K562 (cell line): ENCODE results near the gene TTC16. TPM values are rescaled to one million over a fixed set of nuclear protein-coding genes. Genes with fewer than 3 reads are reported as not detected.

Source experiments
- ATAC-seq: fragments of 200-7000 bp; cut with Tn5 transposase; 3 replicates; pipeline ENCODE4 v1.9.1; 2020; ENCODE audit warnings: moderate library complexity
- BruUV-seq: library from RNA; stranded (reverse); fragments of 400-500 nt; replicated peaks from 2 replicates; lab custom pipeline; 2021; lab: Mats Ljungman, UMichigan
- CTCF ChIA-PET: fragments of 300-600 bp; formaldehyde crosslinking; extraction: SDS; loops from one replicate; lab custom pipeline; 2021; ENCODE audit warnings: low intra/inter-chr PET ratio; lab: Yijun Ruan, JAX
- POLR2A ChIA-PET: fragments of 300-600, 350-650 bp; sonication (Branson Sonifier 250); formaldehyde crosslinking; extraction: SDS; loops from one replicate; lab custom pipeline; 2021; ENCODE audit warnings: antibody characterized with exemption, inconsistent platforms; lab: Yijun Ruan, JAX
- DNase-seq, 4 experiments: peaks; one replicate each; pipeline versions ENCODE4 v3.0.0 to v3.0.0-alpha.2; 2011 to 2018; ENCODE audit warnings: low spot score in 3 of 4, mixed read lengths in 3 of 4; ENCODE audit errors: extremely low read depth in 1 of 4
- FAIRE-seq: peaks from 2 replicates; lab custom pipeline; 2011; peaks lifted over from hg19 to GRCh38; lab: Jason Lieb, UNC
- H2AFZ ChIP-seq: 2 replicates; pipeline ENCODE4 v1.6.0; 2011; ENCODE audit warnings: low read depth, low read length, control low read depth, inconsistent platforms
- H3K27ac ChIP-seq: fragments of 200-600 bp; 3 replicates; pipeline ENCODE4 v1.8.0; 2011; ENCODE audit warnings: low read depth, mild to moderate bottlenecking, control low read depth, inconsistent platforms, low read length, moderate library complexity, mixed read lengths; ENCODE audit errors: extremely low read depth
- H3K27me3 ChIP-seq, 2 experiments: fragments of 300-600 bp in 1 of 2; 2 replicates in 1 of 2; 3 replicates in 1 of 2; pipeline versions ENCODE4 v1.6.0 to v1.8.0; 2011; ENCODE audit warnings: inconsistent platforms in 2 of 2, low read length in 2 of 2, mild to moderate bottlenecking in 1 of 2, mixed read lengths in 1 of 2, moderate library complexity in 1 of 2; ENCODE audit not compliant: control insufficient read depth in 2 of 2, insufficient read depth in 2 of 2
- H3K36me3 ChIP-seq: fragments of 300-600 bp; 3 replicates; pipeline ENCODE4 v1.8.0; 2011; ENCODE audit warnings: mild to moderate bottlenecking, low read length, inconsistent platforms; ENCODE audit not compliant: control insufficient read depth, insufficient read depth
- H3K4me1 ChIP-seq, 2 experiments: fragments of 200-600 bp in 1 of 2; replicated peaks in 1 of 2; 2 replicates in 1 of 2; 3 replicates in 1 of 2; pipeline versions ENCODE4 v1.5.1 to v1.8.0; 2011; ENCODE audit warnings: inconsistent platforms in 2 of 2, low read length in 2 of 2, mild to moderate bottlenecking in 1 of 2, mixed read lengths in 1 of 2, moderate library complexity in 1 of 2; ENCODE audit not compliant: control insufficient read depth in 2 of 2, insufficient read depth in 2 of 2
- H3K4me2 ChIP-seq: 2 replicates; pipeline ENCODE4 v1.6.1; 2011; ENCODE audit warnings: low read length, control low read depth, inconsistent platforms, mixed read lengths; ENCODE audit not compliant: insufficient read depth
- H3K4me3 ChIP-seq: fragments of 200-600 bp; sonication (generic), shearing (Covaris generic); 2 replicates; pipeline ENCODE4 v1.5.1; 2016; ENCODE audit warnings: control low read depth, inconsistent platforms
- H3K79me2 ChIP-seq: fragments of 200-600 bp; 3 replicates; pipeline ENCODE4 v1.8.0; 2011; ENCODE audit warnings: low read length, inconsistent platforms; ENCODE audit not compliant: control insufficient read depth, insufficient read depth
- H3K9ac ChIP-seq, 2 experiments: 2 replicates each; pipeline versions ENCODE4 v1.6.0 to v1.6.1; 2011; ENCODE audit warnings: low read depth in 2 of 2, low read length in 2 of 2, control low read depth in 1 of 2, inconsistent platforms in 1 of 2, mild to moderate bottlenecking in 1 of 2, mixed read lengths in 1 of 2; ENCODE audit not compliant: insufficient read depth in 1 of 2
- H3K9me1 ChIP-seq: one replicate; pipeline ENCODE4 v1.6.0; 2011; ENCODE audit warnings: inconsistent platforms, mild to moderate bottlenecking, low read length, moderate library complexity; ENCODE audit not compliant: control insufficient read depth, insufficient read depth
- H3K9me3 ChIP-seq: replicated peaks from 2 replicates; pipeline ENCODE4 v1.5.1; 2011; ENCODE audit warnings: low read depth, low read length, inconsistent platforms; ENCODE audit not compliant: control insufficient read depth, insufficient read depth
- H4K20me1 ChIP-seq: replicated peaks from 2 replicates; pipeline ENCODE4 v1.6.1; 2011; ENCODE audit warnings: low read length, inconsistent platforms, mixed read lengths; ENCODE audit not compliant: control insufficient read depth, insufficient read depth
- ADNP ChIP-seq: fragments of 200-800 bp; sonication (Bioruptor generic); IDR thresholded peaks from 2 replicates; pipeline ENCODE4 v1.6.1; 2016; ENCODE audit warnings: missing genetic modification characterization, missing compliant biosample characterization
- ASH1L ChIP-seq: fragments of 450-650 bp; IDR thresholded peaks from 2 replicates; pipeline ENCODE4 v1.6.1; 2018; ENCODE audit warnings: borderline replicate concordance, mild to moderate bottlenecking, low read depth; ENCODE audit not compliant: partially characterized antibody
- BCOR ChIP-seq: fragments of 450-650 bp; IDR thresholded peaks from 2 replicates; pipeline ENCODE4 v1.6.1; 2016
- DACH1 ChIP-seq: fragments of 450-650 bp; IDR thresholded peaks from 2 replicates; pipeline ENCODE4 v1.6.1; 2018; ENCODE audit not compliant: partially characterized antibody
- DLX4 ChIP-seq: fragments of 250-450 bp; sonication (Bioruptor Pico); IDR thresholded peaks from 2 replicates; pipeline ENCODE4 v1.6.1; 2021; ENCODE audit warnings: mild to moderate bottlenecking
- HDAC2 ChIP-seq: fragments of 450-650 bp; IDR thresholded peaks from 2 replicates; pipeline ENCODE4 v1.6.1; 2016; ENCODE audit warnings: mild to moderate bottlenecking
- HNRNPH1 ChIP-seq: fragments of 200-400 bp; formaldehyde crosslinking; optimal IDR thresholded peaks from 2 replicates; pipeline ENCODE3; 2017; ENCODE audit warnings: low read depth, mild to moderate bottlenecking, low read length, moderate library complexity
- ILK ChIP-seq: fragments of 450-650 bp; IDR thresholded peaks from 2 replicates; pipeline ENCODE4 v1.6.1; 2016; ENCODE audit warnings: missing genetic modification characterization, low read depth, mild to moderate bottlenecking, missing compliant biosample characterization, moderate library complexity, borderline replicate concordance
- KAT2B ChIP-seq: IDR thresholded peaks from one replicate; pipeline ENCODE4 v1.6.1; 2012; ENCODE audit warnings: low read depth, mild to moderate bottlenecking, control low read depth, inconsistent platforms, low read length, moderate library complexity
- KAT7 ChIP-seq: sonication (generic); formaldehyde crosslinking; IDR thresholded peaks from 2 replicates; pipeline ENCODE4 v1.8.0; 2022; ENCODE audit warnings: missing genetic modification reagents, mild to moderate bottlenecking, borderline replicate concordance
- KDM1A ChIP-seq, 2 experiments: fragments of 450-650 bp; IDR thresholded peaks; 2 replicates each; pipeline ENCODE4 v1.6.1; 2016; ENCODE audit warnings: mild to moderate bottlenecking in 2 of 2
- PHTF2 ChIP-seq: fragments of 250-450 bp; sonication (Bioruptor Pico); IDR thresholded peaks from 2 replicates; pipeline ENCODE4 v1.5.0; 2021; ENCODE audit warnings: mild to moderate bottlenecking
- POLR2A ChIP-seq: fragments of 450-650 bp; conservative IDR thresholded peaks from 2 replicates; pipeline ENCODE4 v1.6.1; 2016
- POLR3A ChIP-seq: IDR thresholded peaks from 2 replicates; pipeline ENCODE4 v1.6.1; 2011; ENCODE audit warnings: borderline replicate concordance, mild to moderate bottlenecking, moderate library complexity; ENCODE audit not compliant: insufficient read length, insufficient read depth; ENCODE audit errors: extremely low read depth
- RBM22 ChIP-seq: fragments of 200-400 bp; formaldehyde crosslinking; IDR thresholded peaks from 2 replicates; pipeline ENCODE4 v1.6.1; 2018; ENCODE audit warnings: low read length, low read depth; ENCODE audit not compliant: poor library complexity, severe bottlenecking
- RBM25 ChIP-seq: fragments of 200-400 bp; formaldehyde crosslinking; IDR thresholded peaks from 2 replicates; pipeline ENCODE4 v1.6.1; 2018; ENCODE audit warnings: low read length, low read depth, moderate library complexity; ENCODE audit not compliant: severe bottlenecking
- RUNX1 ChIP-seq: sonication (generic); IDR thresholded peaks from 2 replicates; pipeline ENCODE4 v1.6.1; 2016; ENCODE audit warnings: antibody characterized with exemption, low read depth
- SMARCC2 ChIP-seq: fragments of 450-650 bp; IDR thresholded peaks from 2 replicates; pipeline ENCODE4 v1.6.1; 2017; ENCODE audit warnings: antibody characterized with exemption, moderate library complexity, mild to moderate bottlenecking, low read depth
- TAF7 ChIP-seq: fragments of 450-650 bp; IDR thresholded peaks from 2 replicates; pipeline ENCODE4 v1.6.1; 2016; ENCODE audit warnings: missing genetic modification characterization, missing compliant biosample characterization
- TCF7L2 ChIP-seq: fragments of 150-350 bp; IDR thresholded peaks from 2 replicates; pipeline ENCODE4 v1.6.1; 2016; ENCODE audit warnings: low read depth, mild to moderate bottlenecking, low read length, moderate library complexity
- TRIM24 ChIP-seq, 2 experiments: fragments of 450-650 bp; IDR thresholded peaks; 2 replicates each; pipeline ENCODE4 v1.6.1; 2016
- ZBTB7A ChIP-seq: IDR thresholded peaks from 2 replicates; pipeline ENCODE4 v1.6.1; 2011; ENCODE audit warnings: low read depth, mild to moderate bottlenecking, low read length, moderate library complexity, borderline replicate concordance; ENCODE audit not compliant: control insufficient read depth
- ZNF347 ChIP-seq: fragments of 450-650 bp; formaldehyde crosslinking; IDR thresholded peaks from 2 replicates; pipeline ENCODE4 v1.4.0; 2020; ENCODE audit warnings: low read depth, mild to moderate bottlenecking, moderate library complexity
- ZNF583 ChIP-seq: fragments of 250-450 bp; sonication (Bioruptor Pico); IDR thresholded peaks from 2 replicates; pipeline ENCODE4 v1.4.0; 2020
- ZZZ3 ChIP-seq: fragments of 450-650 bp; IDR thresholded peaks from 2 replicates; pipeline ENCODE4 v1.6.1; 2016; ENCODE audit warnings: antibody characterized with exemption, mild to moderate bottlenecking, moderate library complexity
- WGBS: fragments of 100-300 bp; shearing (Covaris generic); methylation state at CpG from one replicate; pipeline ENCODE4 v1.1.6; 2016; ENCODE audit warnings: low coverage, mixed read lengths; ENCODE audit not compliant: insufficient coverage; ENCODE audit errors: missing lambda C conversion rate; 5-methylcytosine and 5-hydroxymethylcytosine counted together
- in situ Hi-C: fragments of 300-500 bp; cut with MboI; formaldehyde crosslinking; loops from 4 replicates; pipeline ENCODE4 v1.15.0; 2018; ENCODE audit warnings: inconsistent platforms, mixed read lengths
- intact Hi-C: fragments of 100-400 bp; cut with micrococcal nuclease; formaldehyde crosslinking; loops from 2 replicates; pipeline ENCODE4 v1.14.2; 2022
- polyA plus RNA-seq, 8 experiments: library from polyadenylated mRNA; depleted of rRNA in 4 of 8; stranded (reverse) in 5 of 8; unstranded in 3 of 8; fragments of >200 nt; fragmentation: Nextera tagmentation in 2 of 8; fragmentation: Illumina TruSeq in 1 of 8; extraction: Ambion mirVana in 2 of 8; extraction: Trizol in 1 of 8; gene quantifications; 2 replicates each; pipeline versions ENCODE4 v1.2.1 to v1.2.3, GENCODE V29; 2011 to 2014; ENCODE audit warnings: inconsistent platforms in 1 of 8, missing spikeins in 1 of 8
- total RNA-seq, 7 experiments: library from RNA; depleted of rRNA in 6 of 7; stranded (reverse); fragments of >200 nt in 6 of 7; fragmentation: Illumina TruSeq in 2 of 7; extraction: Trizol in 2 of 7; gene quantifications; 2 replicates each; pipeline versions ENCODE4 v1.2.1 to v1.2.3, GENCODE V29; 2011 to 2021; ENCODE audit warnings: low replicate concordance in 1 of 7

The TTC16 gene
- total and polyA plus RNA-seq, 9 of the 15 experiments (the other 6 are each of a cell fraction or from before 2014, with no cell fraction given): 0.11 TPM; not detected in 8

GRCh38 chr9:127772603-127773002 is 56.7 kb downstream of the TTC16 start:
- no peak overlapping the region for H3K4me3 ChIP-seq
- DNase-seq: no peak
- no peak overlapping the region for H2AFZ ChIP-seq
- H3K27me3 ChIP-seq: no peaks in the 10 kb centered on the region
- no peak for FAIRE-seq
- peaks cover 29 to 37% of the 10 kb centered on the region in 2 experiments for H3K4me1 ChIP-seq
- no peaks in the 10 kb centered on the region for H3K36me3 ChIP-seq
- no peaks in the 10 kb centered on the region for H3K9me3 ChIP-seq
- in situ Hi-C loops: loop anchor here (25.0 kb wide), 1 partner anchor 590 kb away; the partner anchor contains the start of gene URM1
- H4K20me1 ChIP-seq: no peaks in the 10 kb centered on the region
- WGBS: 68% methylated on average over 5 of the region's 5 CpGs
- ChIA-PET CTCF (no interaction called here), POLR2A (interaction anchor here (0.5 to 2.1 kb wide), 5 partner anchors 13 to 155 kb away, joined by 3 to 8 read pairs (median 4); partner anchors contain the start of gene CDK9)
- no peak overlapping the region for H3K9ac ChIP-seq
- H3K27ac ChIP-seq: no peak overlapping the region
- BruUV-seq: no TSS peak
- intact Hi-C loops: no loop called here
- no peaks in the 10 kb centered on the region for H3K79me2 ChIP-seq
- no peak for ATAC-seq
- no peak overlapping the region for H3K4me2 ChIP-seq
- no peaks in the 10 kb centered on the region for H3K9me1 ChIP-seq
- peak; percentile 19 to 47; a peak in 2 of 4 replicates for TF ChIP-seq KDM1A (IDR thresholded peaks at IDR 0.05)
- no peak for TF ChIP-seq RUNX1
- no peak for TF ChIP-seq DACH1
- no peak for TF ChIP-seq ZZZ3
- TF ChIP-seq PHTF2 (CRISPR knock-in tag): no peak
- no peak for TF ChIP-seq ILK
- TF ChIP-seq TCF7L2: no peak
- no peak for TF ChIP-seq KAT7 (CRISPR knock-in tag)
- TF ChIP-seq HDAC2: 0 out of 2 replicates have a peak, but pooled peaks have one; percentile 51
- no peak for TF ChIP-seq SMARCC2
- TF ChIP-seq TAF7: no peak
- no peak for TF ChIP-seq ZNF583 (CRISPR knock-in tag)
- TF ChIP-seq RBM22: no peak
- TF ChIP-seq DLX4 (CRISPR knock-in tag): no peak
- TF ChIP-seq POLR2A: no peak
- peak; percentile 92 for TF ChIP-seq BCOR
- TF ChIP-seq POLR3A: no peak
- TF ChIP-seq ZNF347: no peak
- no peak for TF ChIP-seq KAT2B
- TF ChIP-seq RBM25: peak; percentile 80
- TF ChIP-seq ADNP (tag): peak; percentile 61; the same call in 1 of the 2 replicates
- no peak for TF ChIP-seq TRIM24 (IDR thresholded peaks at IDR 0.05)
- no peak for TF ChIP-seq ASH1L
- TF ChIP-seq ZBTB7A: no peak
- no peak for TF ChIP-seq HNRNPH1
